GM21360 (cell line): ENCODE measurements around the gene FAM3B.

ENCODE experiments used
- ATAC-seq: cut with Tn5 transposase; IDR thresholded peaks from one replicate; pipeline ENCODE4 v1.9.1; 2021; ENCODE audit warnings: mild to moderate bottlenecking, moderate library complexity; ENCODE audit not compliant: unreplicated experiment

The FAM3B gene

GRCh38 chr21:41367945-41368734 is 51.5 kb downstream of the FAM3B start:
- ATAC-seq: peak; percentile 61

- ATAC-seq: no peak
These were observed 52.1 kb downstream of the FAM3B start for GRCh38 chr21:41368735-41369104.

GRCh38 chr21:41369105-41369919 is 52.7 kb downstream of the FAM3B start:
- ATAC-seq: peak; percentile 29

- no peak for ATAC-seq
These were observed 53.6 kb downstream of the FAM3B start for GRCh38 chr21:41369920-41370839.

GRCh38 chr21:41370840-41371684 is 54.5 kb downstream of the FAM3B start:
- no peak for ATAC-seq

- ATAC-seq: no peak
These were observed 55.1 kb downstream of the FAM3B start for GRCh38 chr21:41371685-41372030.

GRCh38 chr21:41373253-41373652 is 56.7 kb downstream of the FAM3B start:
- no peak for ATAC-seq

- no peak for ATAC-seq
These were observed 57.2 kb downstream of the FAM3B start for GRCh38 chr21:41373763-41374162.

- ATAC-seq: no peak
These were observed 57.6 kb downstream of the FAM3B start for GRCh38 chr21:41374177-41374712.

- no peak for ATAC-seq
These were observed 58.4 kb downstream of the FAM3B start for GRCh38 chr21:41374867-41375533.

GRCh38 chr21:41375875-41376274 is 59.3 kb downstream of the FAM3B start:
- ATAC-seq: no peak

GRCh38 chr21:41377715-41378114 is 61.1 kb downstream of the FAM3B start:
- no peak for ATAC-seq

GRCh38 chr21:41378849-41379248 is 62.2 kb downstream of the FAM3B start:
- ATAC-seq: no peak

GRCh38 chr21:41379901-41380300 is 63.3 kb downstream of the FAM3B start:
- no peak for ATAC-seq

GRCh38 chr21:41381731-41382130 is 65.1 kb downstream of the FAM3B start:
- no peak for ATAC-seq

- no peak for ATAC-seq
These were observed 70.6 kb downstream of the FAM3B start for GRCh38 chr21:41387042-41387819.

GRCh38 chr21:41387824-41388223 is 71.2 kb downstream of the FAM3B start:
- no peak for ATAC-seq

- no peak for ATAC-seq
These were observed 71.7 kb downstream of the FAM3B start for GRCh38 chr21:41388259-41388658.
